Spleen (tissue), 11 donors: Measurements from ENCODE around the gene TLK1. TPM values are rescaled to one million over a fixed set of nuclear protein-coding genes. Genes with fewer than 3 reads are reported as not detected.

Source experiments
- DNase-seq: peaks from one replicate; pipeline ENCODE4 v3.0.0-alpha.2; 2020
- H3K27ac ChIP-seq, 8 donors: fragments of 200-600 bp; sonication (generic) in 7 of 8; 1 replicate in 4 of 8; 2 replicates in 4 of 8; pipeline versions ENCODE4 v1.5.0 to v1.8.0; 2016 to 2021; ENCODE audit warnings: inconsistent platforms in 4 of 8, mild to moderate bottlenecking in 4 of 8, moderate library complexity in 1 of 8
- H3K27me3 ChIP-seq, 7 donors: fragments of 200-600 bp; sonication (generic) in 6 of 7; replicated peaks in 1 of 7; 1 replicate in 4 of 7; 2 replicates in 3 of 7; pipeline versions ENCODE4 v1.5.0 to v1.8.0; 2016 to 2021; ENCODE audit warnings: inconsistent platforms in 3 of 7, mild to moderate bottlenecking in 1 of 7
- H3K36me3 ChIP-seq, 6 donors: fragments of 200-600 bp; sonication (generic) in 5 of 6; 1 replicate in 4 of 6; 2 replicates in 2 of 6; pipeline versions ENCODE4 v1.5.0 to v1.8.0; 2016 to 2021; ENCODE audit warnings: inconsistent platforms in 2 of 6
- H3K4me1 ChIP-seq, 6 donors: fragments of 200-600 bp; sonication (generic) in 5 of 6; 1 replicate in 3 of 6; 2 replicates in 3 of 6; pipeline versions ENCODE4 v1.5.0 to v1.8.0; 2016 to 2021; ENCODE audit warnings: inconsistent platforms in 3 of 6
- H3K4me3 ChIP-seq, 8 donors: fragments of 200-600 bp; sonication (generic) in 7 of 8; 1 replicate in 4 of 8; 2 replicates in 4 of 8; pipeline versions ENCODE4 v1.5.0 to v1.8.0; 2016 to 2021; ENCODE audit warnings: inconsistent platforms in 4 of 8, mild to moderate bottlenecking in 4 of 8, moderate library complexity in 2 of 8
- H3K9me3 ChIP-seq, 8 donors: fragments of 200-600 bp; sonication (generic) in 7 of 8; 1 replicate in 4 of 8; 2 replicates in 4 of 8; pipeline versions ENCODE4 v1.5.0 to v1.8.0; 2016 to 2021; ENCODE audit warnings: inconsistent platforms in 4 of 8
- CTCF ChIP-seq, 11 experiments: fragments of 200-600 bp in 7 of 11; fragments of 450-650 bp in 4 of 11; sonication (generic) in 4 of 11; IDR thresholded peaks in 8 of 11; conservative IDR thresholded peaks in 3 of 11; 1 replicate in 7 of 11; 2 replicates in 4 of 11; pipeline versions ENCODE4 v1.4.0 to v1.8.0; 2016 to 2021; ENCODE audit warnings: antibody characterized with exemption in 11 of 11, inconsistent platforms in 4 of 11, mild to moderate bottlenecking in 1 of 11
- POLR2A ChIP-seq, 3 donors: fragments of 450-650 bp; IDR thresholded peaks; one replicate each; pipeline ENCODE4 v1.5.1; 2017; ENCODE audit warnings: antibody characterized with exemption in 3 of 3, mild to moderate bottlenecking in 1 of 3
- POLR2AphosphoS5 ChIP-seq, 3 donors: sonication (generic); formaldehyde crosslinking; IDR thresholded peaks; one replicate each; pipeline ENCODE4 v1.5.1; 2017; ENCODE audit warnings: antibody characterized with exemption in 3 of 3
- WGBS, 5 donors: extraction: QIAGEN DNeasy Blood & Tissue Kit in 3 of 5; methylation state at CpG; one replicate each; pipeline versions ENCODE4 v1.1.5 to v1.1.7; 2013 to 2018; 5-methylcytosine and 5-hydroxymethylcytosine counted together
- intact Hi-C: fragments of 100-400 bp; cut with DNase I; formaldehyde crosslinking; loops from one replicate; pipeline ENCODE4 v1.15.0; 2023; ENCODE audit warnings: low total_unique reads
- polyA plus RNA-seq, 3 donors: library from polyadenylated mRNA; stranded (reverse); fragments of 200-250 nt; gene quantifications; one replicate each; pipeline ENCODE4 v1.2.1, GENCODE V29; 2013
- total RNA-seq, 7 donors: library from RNA; depleted of rRNA in 3 of 7; stranded (reverse); fragments of >200 nt in 3 of 7; fragmentation: NEBNext Ultra II Directional in 4 of 7; extraction: Animal tissue kit (Norgen Biotek cat#: 25700) in 4 of 7; gene quantifications; one replicate each; pipeline versions ENCODE4 v1.1.0 to v1.2.1, GENCODE V29; 2016 to 2021
- donor health status: healthy with polysubstance abuse.
- donor health status: DM: no; HTN: no; CAD: no; lungs with moderate emphysema.
- donor health status: DM: no; HTN: no; CAD: no.
- donor health status: Bipolar disorder and iron deficiency.
- donor health status: healthy.
- donor health status: DM: no; HTN: no; CAD: no.
- donor health status: DM: yes; HTN: yes; CAD: no.

Gene TLK1
- total and polyA plus RNA-seq, 10 donors: 19.7 to 100.0 (median 81.7) TPM

GRCh38 chr2:171200469-171200868, 39.8 kb upstream of the TLK1 start:
- no peaks in the 10 kb centered on the region for H3K4me1 ChIP-seq
- no peak for DNase-seq

GRCh38 chr2:171191021-171191420, 30.3 kb upstream of the TLK1 start:
- H3K4me3 ChIP-seq: no peak overlapping the region
- intact Hi-C loops: no loop called here
- H3K27me3 ChIP-seq: no peaks in the 10 kb centered on the region
- WGBS, 5 donors: 93 to 97% (median 97%) methylated on average over 4 of the region's 4 CpGs
- DNase-seq: no peak
- H3K9me3 ChIP-seq: no peaks in the 10 kb centered on the region
- no peaks in the 10 kb centered on the region for H3K36me3 ChIP-seq
- TF ChIP-seq CTCF (IDR thresholded peaks at IDR 0.05 in 8 of 11, conservative IDR thresholded peaks at IDR 0.05 in 3 of 11): no peak
- TF ChIP-seq POLR2A (IDR thresholded peaks at IDR 0.05): no peak
- TF ChIP-seq POLR2AphosphoS5 (IDR thresholded peaks at IDR 0.05): no peak
- no peak overlapping the region for H3K27ac ChIP-seq
- no peaks in the 10 kb centered on the region for H3K4me1 ChIP-seq

More at GRCh38 chr2:171200469-171200868, 39.8 kb upstream of the TLK1 start:
- Histone ChIP-seq H3K27me3 (no peaks in the 10 kb centered on the region), H3K27ac (no peak overlapping the region), H3K9me3 (no peaks in the 10 kb centered on the region), H3K4me3 (no peak overlapping the region), H3K36me3 (no peaks in the 10 kb centered on the region)
- intact Hi-C loops: no loop called here
- 95 to 100% (median 99%) methylated on average over 1 of the region's 1 CpG for WGBS, 5 donors
- no peak for TF ChIP-seq POLR2AphosphoS5 (IDR thresholded peaks at IDR 0.05)
- TF ChIP-seq CTCF (IDR thresholded peaks at IDR 0.05 in 8 of 11, conservative IDR thresholded peaks at IDR 0.05 in 3 of 11): no peak
- no peak for TF ChIP-seq POLR2A (IDR thresholded peaks at IDR 0.05)

DNA sequence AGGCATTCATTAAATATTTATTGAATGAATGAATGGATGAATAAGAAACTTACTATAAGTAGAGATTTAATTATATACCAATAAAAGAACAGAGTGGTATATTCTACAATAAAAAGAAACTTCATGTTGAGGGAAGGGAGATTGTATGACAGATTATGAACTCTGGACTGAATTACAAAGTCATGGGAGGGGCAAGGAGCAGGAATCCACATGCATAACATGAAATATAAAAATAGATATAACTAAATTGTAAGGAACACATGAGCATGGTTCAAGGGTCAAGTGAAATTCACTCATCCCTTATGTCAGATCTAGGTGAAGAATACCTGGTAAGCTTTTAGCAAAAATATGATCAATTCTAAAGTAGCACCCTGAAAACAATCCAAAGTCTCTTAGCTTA, 27.1 kb upstream of the TLK1 start:
- TF ChIP-seq CTCF (IDR thresholded peaks at IDR 0.05 in 8 of 11, conservative IDR thresholded peaks at IDR 0.05 in 3 of 11): no peak
- no peak for TF ChIP-seq POLR2A (IDR thresholded peaks at IDR 0.05)
- TF ChIP-seq POLR2AphosphoS5 (IDR thresholded peaks at IDR 0.05): no peak
- Histone ChIP-seq H3K4me3 (no peak overlapping the region), H3K36me3 (no peaks in the 10 kb centered on the region), H3K27ac (no peak overlapping the region), H3K27me3 (no peaks in the 10 kb centered on the region), H3K4me1 (no peaks in the 10 kb centered on the region), H3K9me3 (no peaks in the 10 kb centered on the region)
- DNase-seq: no peak
- intact Hi-C loops: no loop called here

DNA sequence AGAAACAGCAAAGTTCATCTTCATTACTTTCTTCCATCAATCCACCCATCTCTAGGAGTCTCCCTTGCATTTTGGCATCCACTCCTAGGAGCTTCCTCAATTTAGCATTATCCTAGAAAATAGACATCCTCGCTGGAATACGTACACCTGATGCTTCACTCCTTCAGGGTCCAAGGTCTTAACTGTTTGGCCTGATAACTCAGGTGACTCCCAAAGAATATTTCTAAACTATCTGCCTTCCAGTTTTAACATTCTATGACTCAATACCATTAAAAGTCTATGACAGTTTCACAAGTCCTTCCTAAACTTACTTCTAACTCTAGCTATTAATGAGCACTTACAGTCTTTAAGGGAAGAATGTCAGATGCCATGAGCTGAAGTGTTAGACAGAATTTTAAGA, 26.5 kb upstream of the TLK1 start:
- intact Hi-C loops: no loop called here
- TF ChIP-seq POLR2AphosphoS5 (IDR thresholded peaks at IDR 0.05) (no peak), CTCF (IDR thresholded peaks at IDR 0.05 in 8 of 11, conservative IDR thresholded peaks at IDR 0.05 in 3 of 11) (no peak), POLR2A (IDR thresholded peaks at IDR 0.05) (no peak)
- 88 to 96% (median 94%) methylated on average over 2 of the region's 2 CpGs for WGBS, 5 donors
- no peak for DNase-seq
- Histone ChIP-seq H3K4me1 (peaks cover 0 to 2% (median under 1%) of the 10 kb centered on the region in 6 donors), H3K36me3 (no peaks in the 10 kb centered on the region), H3K27me3 (no peaks in the 10 kb centered on the region), H3K4me3 (no peak overlapping the region), H3K9me3 (no peaks in the 10 kb centered on the region), H3K27ac (no peak overlapping the region)
